ENCODE results near the gene RAPGEF5. TPM values are rescaled to one million over a fixed set of nuclear protein-coding genes. Genes with fewer than 3 reads are reported as not detected.

Gene RAPGEF5
- total RNA-seq, 2 donors from 2014 or later: 66.5 to 70.8 TPM

GRCh38 chr7:22275661-22276060 lies 81.3 kb downstream of the RAPGEF5 start:
- no peaks in the 10 kb centered on the region for H3K36me3 ChIP-seq
- no peak overlapping the region for H3K4me3 ChIP-seq
- no peaks in the 10 kb centered on the region for H3K27me3 ChIP-seq (replicated peaks; ENCODE audit: insufficient read depth)
- DNase-seq (ENCODE audit: low spot score) (no peak), ATAC-seq (ENCODE audit: insufficient number of reproducible peaks, low FRiP score, low read depth) (no peak)
- H3K9me3 ChIP-seq: no peaks in the 10 kb centered on the region
- no peak overlapping the region for H3K27ac ChIP-seq
- TF ChIP-seq, protein P1, sequence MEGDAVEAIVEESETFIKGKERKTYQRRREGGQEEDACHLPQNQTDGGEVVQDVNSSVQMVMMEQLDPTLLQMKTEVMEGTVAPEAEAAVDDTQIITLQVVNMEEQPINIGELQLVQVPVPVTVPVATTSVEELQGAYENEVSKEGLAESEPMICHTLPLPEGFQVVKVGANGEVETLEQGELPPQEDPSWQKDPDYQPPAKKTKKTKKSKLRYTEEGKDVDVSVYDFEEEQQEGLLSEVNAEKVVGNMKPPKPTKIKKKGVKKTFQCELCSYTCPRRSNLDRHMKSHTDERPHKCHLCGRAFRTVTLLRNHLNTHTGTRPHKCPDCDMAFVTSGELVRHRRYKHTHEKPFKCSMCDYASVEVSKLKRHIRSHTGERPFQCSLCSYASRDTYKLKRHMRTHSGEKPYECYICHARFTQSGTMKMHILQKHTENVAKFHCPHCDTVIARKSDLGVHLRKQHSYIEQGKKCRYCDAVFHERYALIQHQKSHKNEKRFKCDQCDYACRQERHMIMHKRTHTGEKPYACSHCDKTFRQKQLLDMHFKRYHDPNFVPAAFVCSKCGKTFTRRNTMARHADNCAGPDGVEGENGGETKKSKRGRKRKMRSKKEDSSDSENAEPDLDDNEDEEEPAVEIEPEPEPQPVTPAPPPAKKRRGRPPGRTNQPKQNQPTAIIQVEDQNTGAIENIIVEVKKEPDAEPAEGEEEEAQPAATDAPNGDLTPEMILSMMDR (IDR thresholded peaks at IDR 0.05): no peak
- no peaks in the 10 kb centered on the region for H3K4me1 ChIP-seq (ENCODE audit: control insufficient read depth in 1 of 2, low read depth in 2 of 2)

DNA sequence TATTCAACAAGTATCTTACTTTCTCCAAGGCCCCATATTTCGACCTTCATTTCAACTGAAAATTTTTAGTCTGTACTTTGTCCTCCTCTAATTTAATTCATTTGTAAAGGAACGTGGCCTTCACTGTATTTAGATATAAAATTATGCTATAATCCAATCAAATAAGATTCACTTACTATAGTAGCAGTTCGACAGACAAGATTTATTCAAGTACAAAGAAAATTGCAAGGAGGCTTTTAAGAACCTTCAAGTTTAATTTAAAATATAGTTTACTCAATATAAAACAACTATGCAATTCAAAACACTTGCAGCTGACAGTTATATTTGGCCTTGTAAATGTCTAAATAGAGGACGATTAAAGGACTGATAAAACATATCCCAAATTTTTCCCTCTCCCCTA lies 85.6 kb downstream of the RAPGEF5 start:
- ATAC-seq (ENCODE audit: insufficient number of reproducible peaks, low FRiP score, low read depth): no peak
- DNase-seq (ENCODE audit: low spot score): no peak
- no peaks in the 10 kb centered on the region for H3K9me3 ChIP-seq

GRCh38 chr7:22270371-22270770 lies 86.6 kb downstream of the RAPGEF5 start:
- Histone ChIP-seq H3K27me3 (replicated peaks; ENCODE audit: insufficient read depth) (no peaks in the 10 kb centered on the region), H3K4me3 (no peak overlapping the region), H3K9me3 (no peaks in the 10 kb centered on the region), H3K27ac (no peak overlapping the region), H3K4me1 (ENCODE audit: control insufficient read depth in 1 of 2, low read depth in 2 of 2) (no peaks in the 10 kb centered on the region), H3K36me3 (no peaks in the 10 kb centered on the region)
- TF ChIP-seq, protein P1 (IDR thresholded peaks at IDR 0.05): no peak
- DNase-seq (ENCODE audit: low spot score) (no peak), ATAC-seq (ENCODE audit: insufficient number of reproducible peaks, low FRiP score, low read depth) (no peak)

More for the DNA sequence above, 85.6 kb downstream of the RAPGEF5 start:
- Histone ChIP-seq H3K4me3 (no peak overlapping the region), H3K36me3 (no peaks in the 10 kb centered on the region), H3K27me3 (replicated peaks; ENCODE audit: insufficient read depth) (no peaks in the 10 kb centered on the region), H3K4me1 (ENCODE audit: control insufficient read depth in 1 of 2, low read depth in 2 of 2) (no peaks in the 10 kb centered on the region), H3K27ac (no peak overlapping the region)
- TF ChIP-seq, protein P1 (IDR thresholded peaks at IDR 0.05): no peak

DNA sequence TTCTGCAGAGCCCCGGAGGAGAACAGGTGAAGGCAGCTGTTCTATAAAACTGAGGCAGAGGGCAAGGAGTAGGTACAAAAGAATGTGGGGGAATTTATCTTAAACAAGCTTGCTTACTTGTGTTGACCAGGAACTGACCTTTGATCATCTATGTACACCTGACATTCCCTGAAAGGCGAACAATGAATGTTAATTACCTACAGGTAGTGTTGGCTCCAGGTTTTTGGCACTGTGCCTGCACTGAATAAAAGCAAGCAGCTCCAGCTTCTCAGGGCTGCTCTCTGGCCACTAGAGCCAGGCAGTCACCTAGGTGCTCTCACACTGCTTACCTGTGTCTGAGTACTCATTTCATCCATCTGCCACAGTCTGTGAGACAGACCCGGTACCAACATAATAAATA lies 87.0 kb downstream of the RAPGEF5 start:
- no peaks in the 10 kb centered on the region for H3K9me3 ChIP-seq
- no peaks in the 10 kb centered on the region for H3K4me1 ChIP-seq (ENCODE audit: control insufficient read depth in 1 of 2, low read depth in 2 of 2)
- H3K4me3 ChIP-seq: no peak overlapping the region
- no peak for DNase-seq (ENCODE audit: low spot score)
- no peak for ATAC-seq (ENCODE audit: insufficient number of reproducible peaks, low FRiP score, low read depth)
- H3K27me3 ChIP-seq (replicated peaks; ENCODE audit: insufficient read depth): no peaks in the 10 kb centered on the region
- no peaks in the 10 kb centered on the region for H3K36me3 ChIP-seq
- TF ChIP-seq, protein P1 (IDR thresholded peaks at IDR 0.05): no peak
- no peak overlapping the region for H3K27ac ChIP-seq

GRCh38 chr7:22268884-22269421 lies 88.0 kb downstream of the RAPGEF5 start:
- no peaks in the 10 kb centered on the region for H3K36me3 ChIP-seq
- H3K4me1 ChIP-seq (ENCODE audit: control insufficient read depth in 1 of 2, low read depth in 2 of 2): no peaks in the 10 kb centered on the region
- TF ChIP-seq, protein P1 (IDR thresholded peaks at IDR 0.05): no peak
- H3K27ac ChIP-seq: no peak overlapping the region
- no peaks in the 10 kb centered on the region for H3K9me3 ChIP-seq
- ATAC-seq (ENCODE audit: insufficient number of reproducible peaks, low FRiP score, low read depth) (no peak), DNase-seq (ENCODE audit: low spot score) (no peak)
- no peak overlapping the region for H3K4me3 ChIP-seq
- H3K27me3 ChIP-seq (replicated peaks; ENCODE audit: insufficient read depth): no peaks in the 10 kb centered on the region
